GM12873 (cell line): Measurements from ENCODE around the gene APLNR.

ENCODE experiments used
- TF ChIP-seq, protein P1 (sequence below): IDR thresholded peaks from 2 replicates; pipeline ENCODE4 v1.5.1; 2012; ENCODE audit warnings: low read depth, mild to moderate bottlenecking, moderate library complexity, low read length, control low read depth; ENCODE audit not compliant: insufficient read depth; ENCODE audit errors: missing control alignments

The APLNR gene

GRCh38 chr11:57235761-57236703 is 1.0 kb downstream of the APLNR start:
- TF ChIP-seq, protein P1, sequence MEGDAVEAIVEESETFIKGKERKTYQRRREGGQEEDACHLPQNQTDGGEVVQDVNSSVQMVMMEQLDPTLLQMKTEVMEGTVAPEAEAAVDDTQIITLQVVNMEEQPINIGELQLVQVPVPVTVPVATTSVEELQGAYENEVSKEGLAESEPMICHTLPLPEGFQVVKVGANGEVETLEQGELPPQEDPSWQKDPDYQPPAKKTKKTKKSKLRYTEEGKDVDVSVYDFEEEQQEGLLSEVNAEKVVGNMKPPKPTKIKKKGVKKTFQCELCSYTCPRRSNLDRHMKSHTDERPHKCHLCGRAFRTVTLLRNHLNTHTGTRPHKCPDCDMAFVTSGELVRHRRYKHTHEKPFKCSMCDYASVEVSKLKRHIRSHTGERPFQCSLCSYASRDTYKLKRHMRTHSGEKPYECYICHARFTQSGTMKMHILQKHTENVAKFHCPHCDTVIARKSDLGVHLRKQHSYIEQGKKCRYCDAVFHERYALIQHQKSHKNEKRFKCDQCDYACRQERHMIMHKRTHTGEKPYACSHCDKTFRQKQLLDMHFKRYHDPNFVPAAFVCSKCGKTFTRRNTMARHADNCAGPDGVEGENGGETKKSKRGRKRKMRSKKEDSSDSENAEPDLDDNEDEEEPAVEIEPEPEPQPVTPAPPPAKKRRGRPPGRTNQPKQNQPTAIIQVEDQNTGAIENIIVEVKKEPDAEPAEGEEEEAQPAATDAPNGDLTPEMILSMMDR: no peak

DNA sequence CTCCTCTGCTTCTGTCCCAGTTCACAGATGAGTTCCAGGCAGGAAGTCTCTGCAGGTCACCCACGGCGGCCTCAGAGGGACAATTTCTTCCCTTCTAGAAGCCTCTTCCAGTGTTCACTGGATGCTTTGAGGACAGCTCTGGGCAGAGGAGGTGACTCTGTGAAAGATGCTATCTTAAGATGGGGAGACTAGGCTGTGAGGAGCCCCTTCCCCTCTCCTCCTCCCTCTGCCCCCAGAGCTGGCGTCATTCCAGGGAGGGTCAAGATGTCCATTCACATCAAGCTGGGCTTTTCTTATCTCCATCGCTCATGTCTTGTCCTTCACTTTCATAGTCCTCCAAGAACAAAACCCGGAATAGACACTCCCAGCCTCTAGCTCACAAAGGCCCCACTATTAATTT is 3.3 kb downstream of the APLNR start:
- TF ChIP-seq, protein P1: no peak

GRCh38 chr11:57231539-57232253 is 5.4 kb downstream of the APLNR start:
- TF ChIP-seq, protein P1: no peak

GRCh38 chr11:57230791-57231538 is 6.1 kb downstream of the APLNR start:
- TF ChIP-seq, protein P1: no peak

GRCh38 chr11:57230316-57230715 is 6.7 kb downstream of the APLNR start:
- TF ChIP-seq, protein P1: no peak

GRCh38 chr11:57228600-57228999 is 8.4 kb downstream of the APLNR start:
- TF ChIP-seq, protein P1: no peak
